ENCODE measurements around the gene SNTG2. TPM values are rescaled to one million over a fixed set of nuclear protein-coding genes. Genes with fewer than 3 reads are reported as not detected.

Gene SNTG2
- total RNA-seq, 4 donors from 2014 or later: 3.3 to 7.4 (median 4.5) TPM

DNA sequence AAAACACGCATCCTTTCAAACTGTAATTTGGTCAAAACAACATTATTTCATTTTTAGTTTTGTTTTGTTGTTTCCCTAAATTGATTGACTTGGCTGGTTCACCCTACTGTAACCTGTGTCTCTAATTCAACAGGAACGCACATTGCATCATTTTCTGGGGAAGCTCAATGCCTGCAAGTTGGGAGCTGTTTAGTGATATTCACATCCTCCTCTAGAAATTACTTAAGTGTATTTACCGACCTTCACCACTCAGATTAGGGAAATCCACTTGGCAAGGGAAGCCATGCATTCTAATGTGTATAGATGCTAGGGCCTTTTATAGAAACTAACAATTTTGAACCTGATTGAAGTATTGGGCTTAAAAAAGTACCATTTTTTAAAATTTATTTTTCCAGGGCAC, 455.3 kb downstream of the SNTG2 start:
- DNase-seq (ENCODE audit: extremely low spot score): no peak
- WGBS: 77% methylated on average over 3 of the region's 3 CpGs
- peaks cover 0 to 16% (median 0%) of the 10 kb centered on the region in 4 donors for H3K36me3 ChIP-seq
- H3K9me3 ChIP-seq: no peaks in the 10 kb centered on the region
- intact Hi-C loops (cut with DNase I): no loop called here
- TF ChIP-seq, protein P1, sequence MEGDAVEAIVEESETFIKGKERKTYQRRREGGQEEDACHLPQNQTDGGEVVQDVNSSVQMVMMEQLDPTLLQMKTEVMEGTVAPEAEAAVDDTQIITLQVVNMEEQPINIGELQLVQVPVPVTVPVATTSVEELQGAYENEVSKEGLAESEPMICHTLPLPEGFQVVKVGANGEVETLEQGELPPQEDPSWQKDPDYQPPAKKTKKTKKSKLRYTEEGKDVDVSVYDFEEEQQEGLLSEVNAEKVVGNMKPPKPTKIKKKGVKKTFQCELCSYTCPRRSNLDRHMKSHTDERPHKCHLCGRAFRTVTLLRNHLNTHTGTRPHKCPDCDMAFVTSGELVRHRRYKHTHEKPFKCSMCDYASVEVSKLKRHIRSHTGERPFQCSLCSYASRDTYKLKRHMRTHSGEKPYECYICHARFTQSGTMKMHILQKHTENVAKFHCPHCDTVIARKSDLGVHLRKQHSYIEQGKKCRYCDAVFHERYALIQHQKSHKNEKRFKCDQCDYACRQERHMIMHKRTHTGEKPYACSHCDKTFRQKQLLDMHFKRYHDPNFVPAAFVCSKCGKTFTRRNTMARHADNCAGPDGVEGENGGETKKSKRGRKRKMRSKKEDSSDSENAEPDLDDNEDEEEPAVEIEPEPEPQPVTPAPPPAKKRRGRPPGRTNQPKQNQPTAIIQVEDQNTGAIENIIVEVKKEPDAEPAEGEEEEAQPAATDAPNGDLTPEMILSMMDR (IDR thresholded peaks at IDR 0.05): no peak
- no peak for TF ChIP-seq EP300 (IDR thresholded peaks at IDR 0.05)
- TF ChIP-seq POLR2A (IDR thresholded peaks at IDR 0.05; ENCODE audit: low read depth): no peak
- no peak for TF ChIP-seq POLR2AphosphoS5 (IDR thresholded peaks at IDR 0.05)
- no peak overlapping the region for H3K27ac ChIP-seq (replicated peaks in 1 of 4)
- no peaks in the 10 kb centered on the region for H3K4me1 ChIP-seq
- no peaks in the 10 kb centered on the region for H3K27me3 ChIP-seq
- H3K4me3 ChIP-seq: no peak overlapping the region

DNA sequence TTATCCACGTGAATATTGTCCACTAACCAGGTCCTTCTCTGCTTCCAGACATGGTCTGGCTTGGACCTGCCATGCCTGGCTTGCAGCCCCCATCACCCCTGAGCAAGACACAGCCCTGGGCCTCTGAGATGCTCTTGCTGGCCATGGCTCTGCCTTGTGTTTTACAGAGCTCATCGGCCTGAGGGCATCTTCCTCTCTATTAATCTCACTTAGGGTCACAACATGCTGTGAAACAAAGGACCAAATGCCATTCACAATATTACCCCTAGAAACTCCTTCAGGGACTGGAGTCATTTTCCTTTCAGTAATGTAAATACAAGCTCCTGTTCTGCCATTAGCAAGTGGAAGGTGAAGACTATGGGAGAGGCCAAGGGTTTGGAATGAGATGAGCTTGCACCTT, 455.8 kb downstream of the SNTG2 start:
- no peak overlapping the region for H3K4me3 ChIP-seq
- intact Hi-C loops (cut with DNase I): no loop called here
- no peaks in the 10 kb centered on the region for H3K27me3 ChIP-seq
- no peak overlapping the region for H3K27ac ChIP-seq (replicated peaks in 1 of 4)
- TF ChIP-seq, protein P1 (IDR thresholded peaks at IDR 0.05): no peak
- no peak for TF ChIP-seq EP300 (IDR thresholded peaks at IDR 0.05)
- no peak for TF ChIP-seq POLR2AphosphoS5 (IDR thresholded peaks at IDR 0.05)
- TF ChIP-seq POLR2A (IDR thresholded peaks at IDR 0.05; ENCODE audit: low read depth): no peak
- no peaks in the 10 kb centered on the region for H3K4me1 ChIP-seq
- H3K9me3 ChIP-seq: no peaks in the 10 kb centered on the region
- 76% methylated on average over 2 of the region's 2 CpGs for WGBS
- H3K36me3 ChIP-seq: peaks cover 0 to 16% (median 0%) of the 10 kb centered on the region in 4 donors
- DNase-seq (ENCODE audit: extremely low spot score): no peak

DNA sequence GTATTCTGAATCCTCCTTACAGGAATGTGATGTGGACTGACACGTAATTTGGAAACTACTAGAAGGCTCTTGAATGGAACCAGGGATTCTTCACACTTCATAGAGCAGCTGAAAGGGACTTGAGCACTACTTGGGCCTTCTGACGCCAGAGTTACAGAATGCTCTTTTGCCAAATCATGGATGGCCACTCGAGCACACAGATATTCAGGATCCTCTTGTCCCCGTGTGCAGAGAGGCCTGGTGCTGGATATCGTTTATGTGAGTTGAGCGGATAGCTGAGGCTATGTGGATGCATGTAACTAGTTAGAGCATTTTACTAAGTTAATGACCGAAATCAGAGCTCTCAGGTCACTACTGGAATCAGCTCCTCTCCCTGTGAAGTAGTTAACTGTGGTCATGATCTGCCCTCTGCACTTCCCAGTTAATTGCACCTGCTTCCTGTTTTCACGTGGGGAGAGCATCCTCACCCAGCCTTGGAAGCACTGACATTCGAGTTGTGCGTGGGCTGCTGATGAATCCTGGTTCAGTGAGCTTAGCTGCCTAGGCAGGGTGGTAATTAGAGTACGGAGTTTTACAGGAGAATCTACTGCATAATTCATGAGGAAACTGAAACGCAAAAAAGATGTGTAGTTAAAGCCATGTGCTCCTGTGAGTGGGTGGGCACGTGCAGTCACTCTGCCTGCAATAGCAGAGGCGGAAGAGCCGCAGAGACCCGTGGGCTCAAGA, 457.5 kb downstream of the SNTG2 start:
- Histone ChIP-seq H3K9me3 (no peaks in the 10 kb centered on the region), H3K4me3 (no peak overlapping the region), H3K4me1 (no peaks in the 10 kb centered on the region), H3K27ac (replicated peaks in 1 of 4) (no peak overlapping the region), H3K36me3 (peaks cover 0 to 20% (median 0%) of the 10 kb centered on the region in 4 donors), H3K27me3 (no peaks in the 10 kb centered on the region)
- DNase-seq (ENCODE audit: extremely low spot score): no peak
- no peak for TF ChIP-seq POLR2A (IDR thresholded peaks at IDR 0.05; ENCODE audit: low read depth)
- TF ChIP-seq, protein P1 (IDR thresholded peaks at IDR 0.05): no peak
- TF ChIP-seq EP300 (IDR thresholded peaks at IDR 0.05): no peak
- no peak for TF ChIP-seq POLR2AphosphoS5 (IDR thresholded peaks at IDR 0.05)
- WGBS: 73% methylated on average over 16 of the region's 16 CpGs
- intact Hi-C loops (cut with DNase I): no loop called here

DNA sequence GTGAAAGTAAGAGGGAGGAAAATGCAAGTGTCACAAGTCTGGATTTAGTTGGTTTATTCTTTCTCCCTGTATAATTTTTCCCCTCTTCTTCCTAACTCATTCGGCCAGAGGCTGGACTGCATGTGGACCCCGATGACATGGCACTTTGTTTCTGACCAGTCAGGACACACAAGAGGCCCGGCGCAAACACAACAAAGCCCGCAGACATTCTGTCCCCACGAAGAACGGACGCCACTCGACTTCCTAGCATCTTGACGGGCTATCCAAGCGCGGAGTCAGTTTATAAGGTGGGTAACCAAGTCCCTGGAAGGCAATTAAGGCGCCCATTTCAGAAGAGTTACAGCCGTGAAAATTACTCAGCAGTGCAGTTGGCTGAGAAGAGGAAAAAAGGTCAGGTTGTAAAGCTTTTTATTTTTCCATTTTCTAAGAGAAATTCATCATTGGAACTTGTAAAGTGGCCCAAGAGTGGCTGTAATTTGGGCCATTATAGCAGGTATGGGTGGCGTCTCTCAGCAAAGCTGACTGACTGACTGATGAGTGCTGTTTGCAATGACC, 462.6 kb downstream of the SNTG2 start, which contains the start of gene TPO:
TPO (plus strand) TSS at position 308 of the 555 bp plus-strand sequence. CDS start 946 bp downstream, outside the sequence.
- H3K9me3 ChIP-seq: no peaks in the 10 kb centered on the region
- H3K27ac ChIP-seq (replicated peaks in 1 of 4): no peak within 1 kb of the TSS
- H3K4me3 ChIP-seq: no peak within 1 kb of the TSS
- H3K4me1 ChIP-seq: no peaks in the 10 kb centered on the region
- H3K36me3 ChIP-seq: peaks cover 0 to 45% (median 0%) of the 10 kb centered on the region in 4 donors
- WGBS: 85% methylated on average over 15 of the region's 15 CpGs
- TF ChIP-seq POLR2A (IDR thresholded peaks at IDR 0.05; ENCODE audit: low read depth) (no peak), EP300 (IDR thresholded peaks at IDR 0.05) (no peak), POLR2AphosphoS5 (IDR thresholded peaks at IDR 0.05) (no peak)
- TF ChIP-seq, protein P1 (IDR thresholded peaks at IDR 0.05): no peak
- intact Hi-C loops (cut with DNase I): no loop called here
- H3K27me3 ChIP-seq: no peaks in the 10 kb centered on the region
- no peak for DNase-seq (ENCODE audit: extremely low spot score)

Data from esophagus muscularis mucosa (tissue), 4 donors.